Osteocyte (in vitro differentiated cells): ENCODE measurements around the gene THEMIS. TPM values are rescaled to one million over a fixed set of nuclear protein-coding genes. Genes with fewer than 3 reads are reported as not detected.

Source experiments
- DNase-seq: peaks from one replicate; pipeline ENCODE4 v3.0.0; 2021; ENCODE audit warnings: mixed read lengths; ENCODE audit not compliant: unreplicated experiment; ENCODE audit errors: extremely low spot score
- H3K27ac Mint-ChIP-seq: one replicate; pipeline ENCODE4 v1.8.0; 2021; ENCODE audit warnings: mild to moderate bottlenecking, mixed read lengths; ENCODE audit not compliant: unreplicated experiment
- H3K27me3 Mint-ChIP-seq: one replicate; pipeline ENCODE4 v1.8.0; 2021; ENCODE audit warnings: mixed read lengths; ENCODE audit not compliant: unreplicated experiment
- H3K36me3 Mint-ChIP-seq: one replicate; pipeline ENCODE4 v1.8.0; 2021; ENCODE audit warnings: mixed read lengths; ENCODE audit not compliant: unreplicated experiment
- H3K4me1 Mint-ChIP-seq: one replicate; pipeline ENCODE4 v1.8.0; 2021; ENCODE audit warnings: mixed read lengths; ENCODE audit not compliant: unreplicated experiment
- H3K4me3 Mint-ChIP-seq: one replicate; pipeline ENCODE4 v1.8.0; 2021; ENCODE audit warnings: mild to moderate bottlenecking, moderate library complexity, mixed read lengths; ENCODE audit not compliant: unreplicated experiment
- H3K9me3 Mint-ChIP-seq: one replicate; pipeline ENCODE4 v1.8.0; 2021; ENCODE audit warnings: mixed read lengths; ENCODE audit not compliant: unreplicated experiment
- CTCF ChIP-seq: fragments of 200-600 bp; sonication (generic); IDR thresholded peaks from 2 replicates; pipeline ENCODE4 v1.5.0; 2021; ENCODE audit warnings: antibody characterized with exemption, mild to moderate bottlenecking, moderate library complexity
- total RNA-seq: library from RNA; stranded (reverse); gene quantifications from 2 replicates; pipeline ENCODE4 v1.2.1, GENCODE V29; 2021

THEMIS gene
- total RNA-seq, 1 donor from 2014 or later: not detected

GRCh38 chr6:127807806-127808517, 92.9 kb downstream of the THEMIS start:
- no peaks in the 10 kb centered on the region for H3K4me1 Mint-ChIP-seq
- no peak for DNase-seq
- H3K9me3 Mint-ChIP-seq: no peaks in the 10 kb centered on the region
- no peak for TF ChIP-seq CTCF
- H3K27me3 Mint-ChIP-seq: peaks cover 48% of the 10 kb centered on the region
- H3K4me3 Mint-ChIP-seq: no peak overlapping the region
- H3K27ac Mint-ChIP-seq: no peak overlapping the region
- no peaks in the 10 kb centered on the region for H3K36me3 Mint-ChIP-seq

GRCh38 chr6:127796713-127797112, 104.1 kb downstream of the THEMIS start:
- peaks cover 11% of the 10 kb centered on the region for H3K27me3 Mint-ChIP-seq
- no peak for TF ChIP-seq CTCF
- H3K4me1 Mint-ChIP-seq: no peaks in the 10 kb centered on the region
- H3K9me3 Mint-ChIP-seq: peaks cover 2% of the 10 kb centered on the region
- H3K36me3 Mint-ChIP-seq: no peaks in the 10 kb centered on the region
- H3K27ac Mint-ChIP-seq: no peak overlapping the region
- DNase-seq: no peak
- H3K4me3 Mint-ChIP-seq: no peak overlapping the region

GRCh38 chr6:127794405-127794804, 106.5 kb downstream of the THEMIS start:
- no peaks in the 10 kb centered on the region for H3K4me1 Mint-ChIP-seq
- TF ChIP-seq CTCF: no peak
- no peaks in the 10 kb centered on the region for H3K9me3 Mint-ChIP-seq
- no peak for DNase-seq
- H3K27me3 Mint-ChIP-seq: peaks cover 11% of the 10 kb centered on the region
- H3K36me3 Mint-ChIP-seq: no peaks in the 10 kb centered on the region
- H3K4me3 Mint-ChIP-seq: no peak overlapping the region
- no peak overlapping the region for H3K27ac Mint-ChIP-seq

- TF ChIP-seq CTCF: no peak
- no peaks in the 10 kb centered on the region for H3K4me1 Mint-ChIP-seq
- H3K27me3 Mint-ChIP-seq: peaks cover 11% of the 10 kb centered on the region
Measured at GRCh38 chr6:127793396-127793795, 107.5 kb downstream of the THEMIS start.

GRCh38 chr6:127792616-127793015, 108.2 kb downstream of the THEMIS start:
- peaks cover 9% of the 10 kb centered on the region for H3K27me3 Mint-ChIP-seq
- H3K4me3 Mint-ChIP-seq: no peak overlapping the region
- TF ChIP-seq CTCF: no peak
- H3K9me3 Mint-ChIP-seq: no peaks in the 10 kb centered on the region
- no peak for DNase-seq
- no peaks in the 10 kb centered on the region for H3K4me1 Mint-ChIP-seq
- no peak overlapping the region for H3K27ac Mint-ChIP-seq
- no peaks in the 10 kb centered on the region for H3K36me3 Mint-ChIP-seq

More at GRCh38 chr6:127793396-127793795, 107.5 kb downstream of the THEMIS start:
- no peak overlapping the region for H3K4me3 Mint-ChIP-seq
- no peaks in the 10 kb centered on the region for H3K9me3 Mint-ChIP-seq
- DNase-seq: no peak
- H3K27ac Mint-ChIP-seq: no peak overlapping the region
- H3K36me3 Mint-ChIP-seq: no peaks in the 10 kb centered on the region
